ENCODE results near the gene BRF1. TPM values are rescaled to one million over a fixed set of nuclear protein-coding genes. Genes with fewer than 3 reads are reported as not detected.

Gene BRF1
- polyA plus RNA-seq, 1 of the 3 experiments (the other 2 are of a cell fraction) = 15.7 TPM

- H3K79me2 ChIP-seq (ENCODE audit: insufficient read depth) = no peaks in the 10 kb centered on the region
- H3F3A ChIP-seq (replicated peaks; ENCODE audit: insufficient read depth) = no peaks in the 10 kb centered on the region
- H3K9me2 ChIP-seq = no peaks in the 10 kb centered on the region
- H3K9me3 ChIP-seq = no peaks in the 10 kb centered on the region
- H3K4me2 ChIP-seq = no peak overlapping the region
- H3K4me1 ChIP-seq (ENCODE audit: control insufficient read depth in 1 of 2, insufficient read depth in 2 of 2, low read depth in 1 of 2, low read length in 1 of 2) = peaks cover 0 to 61% of the 10 kb centered on the region in 2 experiments; a peak in 1 of 4 replicates
- no peak for DNase-seq
- ChIA-PET POLR2A (no interaction called here), CTCF (interaction anchor here (0.8 to 3.3 kb wide), 6 partner anchors 9 to 168 kb away, joined by 3 to 24 read pairs (median 4); no protein-coding TSS in a partner anchor)
- H3K9ac ChIP-seq = no peak overlapping the region
- H2AFZ ChIP-seq (ENCODE audit: low read depth) = no peak overlapping the region
- peaks cover 0 to 26% of the 10 kb centered on the region in 2 experiments for H3K36me3 ChIP-seq (replicated peaks in 1 of 2; ENCODE audit: control insufficient read depth in 1 of 2, insufficient read depth in 2 of 2, low read length in 1 of 2)
- no peaks in the 10 kb centered on the region for H4K20me1 ChIP-seq (ENCODE audit: insufficient read depth)
- H3K27ac ChIP-seq (ENCODE audit: low read depth in 2 of 2, low read length in 1 of 2) = peak overlapping the region in 1 of 2 experiments; percentile 47; a peak in 1 of 4 replicates
- H3K27me3 ChIP-seq (ENCODE audit: insufficient read depth) = no peaks in the 10 kb centered on the region
- WGBS (ENCODE audit: low lambda C conversion rate) = 98% methylated on average over 10 of the region's 10 CpGs
- H3K4me3 ChIP-seq (ENCODE audit: low read depth in 2 of 2, low read length in 1 of 2) = no peak overlapping the region
- TF ChIP-seq YY1 (IDR thresholded peaks at IDR 0.05; ENCODE audit: low read depth) = no peak
- TF ChIP-seq RFX5 (IDR thresholded peaks at IDR 0.05; ENCODE audit: low read length) = no peak
- no peak for TF ChIP-seq NFIC (IDR thresholded peaks at IDR 0.05; ENCODE audit: borderline replicate concordance)
- no peak for TF ChIP-seq JUND (IDR thresholded peaks at IDR 0.05)
- TF ChIP-seq, protein P1, sequence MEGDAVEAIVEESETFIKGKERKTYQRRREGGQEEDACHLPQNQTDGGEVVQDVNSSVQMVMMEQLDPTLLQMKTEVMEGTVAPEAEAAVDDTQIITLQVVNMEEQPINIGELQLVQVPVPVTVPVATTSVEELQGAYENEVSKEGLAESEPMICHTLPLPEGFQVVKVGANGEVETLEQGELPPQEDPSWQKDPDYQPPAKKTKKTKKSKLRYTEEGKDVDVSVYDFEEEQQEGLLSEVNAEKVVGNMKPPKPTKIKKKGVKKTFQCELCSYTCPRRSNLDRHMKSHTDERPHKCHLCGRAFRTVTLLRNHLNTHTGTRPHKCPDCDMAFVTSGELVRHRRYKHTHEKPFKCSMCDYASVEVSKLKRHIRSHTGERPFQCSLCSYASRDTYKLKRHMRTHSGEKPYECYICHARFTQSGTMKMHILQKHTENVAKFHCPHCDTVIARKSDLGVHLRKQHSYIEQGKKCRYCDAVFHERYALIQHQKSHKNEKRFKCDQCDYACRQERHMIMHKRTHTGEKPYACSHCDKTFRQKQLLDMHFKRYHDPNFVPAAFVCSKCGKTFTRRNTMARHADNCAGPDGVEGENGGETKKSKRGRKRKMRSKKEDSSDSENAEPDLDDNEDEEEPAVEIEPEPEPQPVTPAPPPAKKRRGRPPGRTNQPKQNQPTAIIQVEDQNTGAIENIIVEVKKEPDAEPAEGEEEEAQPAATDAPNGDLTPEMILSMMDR (IDR thresholded peaks at IDR 0.05) = no peak
- no peak for TF ChIP-seq RAD21 (IDR thresholded peaks at IDR 0.05; ENCODE audit: low read length)
- no peak for TF ChIP-seq USF1 (IDR thresholded peaks at IDR 0.05; ENCODE audit: borderline replicate concordance, low read depth)
- TF ChIP-seq MAX (IDR thresholded peaks at IDR 0.05; ENCODE audit: low read depth) = no peak
- no peak for TF ChIP-seq PBX3 (IDR thresholded peaks at IDR 0.05)
- no peak for TF ChIP-seq GABPA (IDR thresholded peaks at IDR 0.05; ENCODE audit: low read depth)
- TF ChIP-seq, protein P2, sequence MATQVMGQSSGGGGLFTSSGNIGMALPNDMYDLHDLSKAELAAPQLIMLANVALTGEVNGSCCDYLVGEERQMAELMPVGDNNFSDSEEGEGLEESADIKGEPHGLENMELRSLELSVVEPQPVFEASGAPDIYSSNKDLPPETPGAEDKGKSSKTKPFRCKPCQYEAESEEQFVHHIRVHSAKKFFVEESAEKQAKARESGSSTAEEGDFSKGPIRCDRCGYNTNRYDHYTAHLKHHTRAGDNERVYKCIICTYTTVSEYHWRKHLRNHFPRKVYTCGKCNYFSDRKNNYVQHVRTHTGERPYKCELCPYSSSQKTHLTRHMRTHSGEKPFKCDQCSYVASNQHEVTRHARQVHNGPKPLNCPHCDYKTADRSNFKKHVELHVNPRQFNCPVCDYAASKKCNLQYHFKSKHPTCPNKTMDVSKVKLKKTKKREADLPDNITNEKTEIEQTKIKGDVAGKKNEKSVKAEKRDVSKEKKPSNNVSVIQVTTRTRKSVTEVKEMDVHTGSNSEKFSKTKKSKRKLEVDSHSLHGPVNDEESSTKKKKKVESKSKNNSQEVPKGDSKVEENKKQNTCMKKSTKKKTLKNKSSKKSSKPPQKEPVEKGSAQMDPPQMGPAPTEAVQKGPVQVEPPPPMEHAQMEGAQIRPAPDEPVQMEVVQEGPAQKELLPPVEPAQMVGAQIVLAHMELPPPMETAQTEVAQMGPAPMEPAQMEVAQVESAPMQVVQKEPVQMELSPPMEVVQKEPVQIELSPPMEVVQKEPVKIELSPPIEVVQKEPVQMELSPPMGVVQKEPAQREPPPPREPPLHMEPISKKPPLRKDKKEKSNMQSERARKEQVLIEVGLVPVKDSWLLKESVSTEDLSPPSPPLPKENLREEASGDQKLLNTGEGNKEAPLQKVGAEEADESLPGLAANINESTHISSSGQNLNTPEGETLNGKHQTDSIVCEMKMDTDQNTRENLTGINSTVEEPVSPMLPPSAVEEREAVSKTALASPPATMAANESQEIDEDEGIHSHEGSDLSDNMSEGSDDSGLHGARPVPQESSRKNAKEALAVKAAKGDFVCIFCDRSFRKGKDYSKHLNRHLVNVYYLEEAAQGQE (IDR thresholded peaks at IDR 0.05; ENCODE audit: low read depth, low read length) = no peak
- TF ChIP-seq USF2 (IDR thresholded peaks at IDR 0.05; ENCODE audit: borderline replicate concordance, low read depth, low read length) = no peak
- no peak for TF ChIP-seq TCF12 (IDR thresholded peaks at IDR 0.05)
- TF ChIP-seq FOXM1 (IDR thresholded peaks at IDR 0.05; ENCODE audit: low read depth) = no peak
- TF ChIP-seq FOSL2 (IDR thresholded peaks at IDR 0.05; ENCODE audit: borderline replicate concordance, low read depth) = no peak
Observed at GRCh38 chr14:105213361-105213760, 87.4 kb downstream of the BRF1 start.

Measured in SK-N-SH (cell line).